ENCODE measurements around the gene CTNNA3. TPM values are rescaled to one million over a fixed set of nuclear protein-coding genes. Genes with fewer than 3 reads are reported as not detected.

CTNNA3 gene
- polyA plus RNA-seq, 1 donor from 2014 or later: 0.14 TPM

GRCh38 chr10:67200913-67201564, 495.0 kb downstream of the CTNNA3 start:
- Histone ChIP-seq H3K27me3 (ENCODE audit: insufficient read depth, low read depth, low read length) (no peaks in the 10 kb centered on the region), H4K20me1 (ENCODE audit: insufficient read depth) (no peaks in the 10 kb centered on the region), H2AFZ (ENCODE audit: low read depth, low read length) (no peak overlapping the region), H3K79me2 (replicated peaks; ENCODE audit: insufficient read depth, low read length) (no peaks in the 10 kb centered on the region), H3K4me3 (ENCODE audit: low read length) (no peak overlapping the region), H3K9ac (ENCODE audit: low read length) (no peak overlapping the region), H3K27ac (ENCODE audit: low read length) (no peak overlapping the region), H3K9me2 (ENCODE audit: insufficient read depth, low read length) (no peaks in the 10 kb centered on the region), H3K4me2 (ENCODE audit: low read length) (no peak overlapping the region), H3F3A (ENCODE audit: insufficient read depth, low read length, poor library complexity, severe bottlenecking) (no peaks in the 10 kb centered on the region), H3K36me3 (ENCODE audit: insufficient read depth, low read length) (no peaks in the 10 kb centered on the region), H3K9me3 (ENCODE audit: low read length) (no peaks in the 10 kb centered on the region)
- TF ChIP-seq, protein P1, sequence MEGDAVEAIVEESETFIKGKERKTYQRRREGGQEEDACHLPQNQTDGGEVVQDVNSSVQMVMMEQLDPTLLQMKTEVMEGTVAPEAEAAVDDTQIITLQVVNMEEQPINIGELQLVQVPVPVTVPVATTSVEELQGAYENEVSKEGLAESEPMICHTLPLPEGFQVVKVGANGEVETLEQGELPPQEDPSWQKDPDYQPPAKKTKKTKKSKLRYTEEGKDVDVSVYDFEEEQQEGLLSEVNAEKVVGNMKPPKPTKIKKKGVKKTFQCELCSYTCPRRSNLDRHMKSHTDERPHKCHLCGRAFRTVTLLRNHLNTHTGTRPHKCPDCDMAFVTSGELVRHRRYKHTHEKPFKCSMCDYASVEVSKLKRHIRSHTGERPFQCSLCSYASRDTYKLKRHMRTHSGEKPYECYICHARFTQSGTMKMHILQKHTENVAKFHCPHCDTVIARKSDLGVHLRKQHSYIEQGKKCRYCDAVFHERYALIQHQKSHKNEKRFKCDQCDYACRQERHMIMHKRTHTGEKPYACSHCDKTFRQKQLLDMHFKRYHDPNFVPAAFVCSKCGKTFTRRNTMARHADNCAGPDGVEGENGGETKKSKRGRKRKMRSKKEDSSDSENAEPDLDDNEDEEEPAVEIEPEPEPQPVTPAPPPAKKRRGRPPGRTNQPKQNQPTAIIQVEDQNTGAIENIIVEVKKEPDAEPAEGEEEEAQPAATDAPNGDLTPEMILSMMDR (IDR thresholded peaks at IDR 0.05; ENCODE audit: poor library complexity, severe bottlenecking): no peak
- TF ChIP-seq SMC3 (conservative IDR thresholded peaks at IDR 0.05; ENCODE audit: poor library complexity) (no peak), RAD21 (conservative IDR thresholded peaks at IDR 0.05) (no peak), REST (IDR thresholded peaks at IDR 0.05; ENCODE audit: borderline replicate concordance) (no peak), POLR2AphosphoS5 (IDR thresholded peaks at IDR 0.05) (no peak)

GRCh38 chr10:67175354-67175753, 520.6 kb downstream of the CTNNA3 start:
- TF ChIP-seq, protein P1 (IDR thresholded peaks at IDR 0.05; ENCODE audit: poor library complexity, severe bottlenecking): no peak
- no peak for TF ChIP-seq EZH2 (IDR thresholded peaks at IDR 0.05; ENCODE audit: borderline replicate concordance, insufficient read depth, low read length, poor library complexity, severe bottlenecking)
- TF ChIP-seq REST (IDR thresholded peaks at IDR 0.05; ENCODE audit: borderline replicate concordance): no peak
- TF ChIP-seq MXI1 (conservative IDR thresholded peaks at IDR 0.05; ENCODE audit: poor library complexity, severe bottlenecking): no peak
- TF ChIP-seq POLR2AphosphoS5 (IDR thresholded peaks at IDR 0.05): no peak
- TF ChIP-seq EP300 (conservative IDR thresholded peaks at IDR 0.05; ENCODE audit: poor library complexity, severe bottlenecking): no peak
- no peak for TF ChIP-seq TAF1 (IDR thresholded peaks at IDR 0.05; ENCODE audit: low read depth)
- TF ChIP-seq SMC3 (conservative IDR thresholded peaks at IDR 0.05; ENCODE audit: poor library complexity): no peak
- TF ChIP-seq RAD21 (conservative IDR thresholded peaks at IDR 0.05): no peak
- H3K27ac ChIP-seq (ENCODE audit: low read length): no peak overlapping the region
- H3K9me3 ChIP-seq (ENCODE audit: low read length): no peaks in the 10 kb centered on the region
- no peak overlapping the region for H2AFZ ChIP-seq (ENCODE audit: low read depth, low read length)
- no peaks in the 10 kb centered on the region for H3K79me2 ChIP-seq (replicated peaks; ENCODE audit: insufficient read depth, low read length)
- H3K9me2 ChIP-seq (ENCODE audit: insufficient read depth, low read length): no peaks in the 10 kb centered on the region
- H3F3A ChIP-seq (ENCODE audit: insufficient read depth, low read length, poor library complexity, severe bottlenecking): no peaks in the 10 kb centered on the region
- no peaks in the 10 kb centered on the region for H4K20me1 ChIP-seq (ENCODE audit: insufficient read depth)
- H3K9ac ChIP-seq (ENCODE audit: low read length): no peak overlapping the region
- H3K4me2 ChIP-seq (ENCODE audit: low read length): no peak overlapping the region
- H3K27me3 ChIP-seq (ENCODE audit: insufficient read depth, low read depth, low read length): no peaks in the 10 kb centered on the region
- H3K36me3 ChIP-seq (ENCODE audit: insufficient read depth, low read length): no peaks in the 10 kb centered on the region
- H3K4me3 ChIP-seq (ENCODE audit: low read length): no peak overlapping the region
